ENCODE measurements around the gene TTC7B.

The TTC7B gene

DNA sequence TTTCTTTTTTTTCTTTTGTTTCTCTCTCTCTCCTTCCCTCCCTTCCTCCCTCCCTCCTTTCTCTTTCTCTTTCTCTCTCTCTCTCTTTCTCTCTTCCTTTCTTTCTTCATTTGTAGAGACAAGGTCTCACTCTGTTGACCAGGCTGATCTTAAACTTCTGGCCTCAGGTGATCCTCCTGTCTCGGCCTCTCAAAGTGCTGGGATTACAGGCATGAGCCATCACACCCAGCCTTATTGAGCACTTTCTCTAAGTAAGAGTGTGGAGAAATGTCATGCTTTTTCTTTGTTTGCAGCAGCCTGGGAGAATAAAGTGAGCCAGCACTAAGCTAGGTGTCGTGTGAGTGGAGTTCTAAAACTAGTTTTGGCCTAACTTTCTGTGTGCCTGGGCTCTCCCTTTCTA, 74.0 kb downstream of the TTC7B start:
- Mint-ChIP-seq H3K4me1 (no peaks in the 10 kb centered on the region), H3K27me3 (ENCODE audit: low read depth, poor library complexity) (peaks cover 4% of the 10 kb centered on the region), H3K36me3 (ENCODE audit: low read depth) (peaks cover 17% of the 10 kb centered on the region), H3K4me3 (no peak overlapping the region), H3K27ac (no peak overlapping the region), H3K9me3 (no peaks in the 10 kb centered on the region)
- TF ChIP-seq, protein P1, sequence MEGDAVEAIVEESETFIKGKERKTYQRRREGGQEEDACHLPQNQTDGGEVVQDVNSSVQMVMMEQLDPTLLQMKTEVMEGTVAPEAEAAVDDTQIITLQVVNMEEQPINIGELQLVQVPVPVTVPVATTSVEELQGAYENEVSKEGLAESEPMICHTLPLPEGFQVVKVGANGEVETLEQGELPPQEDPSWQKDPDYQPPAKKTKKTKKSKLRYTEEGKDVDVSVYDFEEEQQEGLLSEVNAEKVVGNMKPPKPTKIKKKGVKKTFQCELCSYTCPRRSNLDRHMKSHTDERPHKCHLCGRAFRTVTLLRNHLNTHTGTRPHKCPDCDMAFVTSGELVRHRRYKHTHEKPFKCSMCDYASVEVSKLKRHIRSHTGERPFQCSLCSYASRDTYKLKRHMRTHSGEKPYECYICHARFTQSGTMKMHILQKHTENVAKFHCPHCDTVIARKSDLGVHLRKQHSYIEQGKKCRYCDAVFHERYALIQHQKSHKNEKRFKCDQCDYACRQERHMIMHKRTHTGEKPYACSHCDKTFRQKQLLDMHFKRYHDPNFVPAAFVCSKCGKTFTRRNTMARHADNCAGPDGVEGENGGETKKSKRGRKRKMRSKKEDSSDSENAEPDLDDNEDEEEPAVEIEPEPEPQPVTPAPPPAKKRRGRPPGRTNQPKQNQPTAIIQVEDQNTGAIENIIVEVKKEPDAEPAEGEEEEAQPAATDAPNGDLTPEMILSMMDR (IDR thresholded peaks at IDR 0.05), result no peak
- no peak for DNase-seq

DNA sequence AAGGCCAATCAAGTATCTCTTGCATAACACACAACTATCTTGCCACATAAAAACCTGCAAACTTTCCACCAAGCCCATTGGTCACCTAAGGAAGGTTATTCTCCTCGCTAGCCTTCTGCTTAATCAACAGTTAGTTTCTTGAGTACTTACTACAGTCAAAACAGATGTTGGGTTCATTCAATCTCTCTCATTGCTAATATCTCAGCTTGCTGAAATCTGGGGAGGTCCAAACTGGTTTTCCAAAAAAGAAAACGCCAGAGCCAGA, 74.6 kb downstream of the TTC7B start:
- Mint-ChIP-seq H3K4me1 (no peaks in the 10 kb centered on the region), H3K4me3 (no peak overlapping the region), H3K36me3 (ENCODE audit: low read depth) (peaks cover 17% of the 10 kb centered on the region), H3K9me3 (no peaks in the 10 kb centered on the region), H3K27ac (no peak overlapping the region), H3K27me3 (ENCODE audit: low read depth, poor library complexity) (peaks cover 4% of the 10 kb centered on the region)
- DNase-seq, result no peak
- TF ChIP-seq, protein P1 (IDR thresholded peaks at IDR 0.05), result no peak

DNA sequence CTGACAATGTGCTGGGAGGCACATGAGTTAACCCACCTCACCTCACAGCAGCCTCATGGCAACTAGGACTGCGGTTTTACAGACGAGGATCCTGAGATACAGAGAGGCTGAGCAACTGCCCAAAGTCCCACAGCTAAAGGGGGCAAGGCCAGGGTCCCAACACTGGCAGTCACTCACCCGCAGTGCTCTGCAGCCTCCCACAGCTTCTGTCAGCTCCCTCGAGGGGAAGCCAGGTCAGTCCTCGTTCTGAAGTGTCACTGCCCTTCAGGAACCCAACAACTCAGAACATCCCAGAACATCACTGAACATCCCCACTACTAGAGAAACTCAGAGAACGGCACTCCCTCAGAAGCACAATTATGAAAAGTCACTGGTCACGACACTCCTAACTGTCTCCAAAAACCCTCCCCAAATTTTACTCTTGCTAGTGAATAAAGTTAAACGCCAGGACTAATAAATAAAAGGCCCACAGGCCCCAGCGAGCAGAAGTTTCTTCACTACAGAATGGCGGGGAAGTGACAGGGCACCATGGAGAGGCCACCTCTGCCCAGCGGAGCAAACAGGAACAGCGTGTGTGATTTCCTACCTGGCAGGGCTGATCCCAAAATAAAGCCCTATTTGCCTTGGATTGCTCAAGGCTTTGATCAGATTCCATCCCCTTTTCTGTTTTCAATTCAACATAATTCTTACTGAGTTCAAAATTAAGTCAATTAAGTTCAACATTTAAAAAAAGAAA, 75.1 kb downstream of the TTC7B start:
- Mint-ChIP-seq H3K27ac (peak overlapping the region; percentile 36), H3K36me3 (ENCODE audit: low read depth) (peaks cover 17% of the 10 kb centered on the region), H3K4me3 (no peak overlapping the region), H3K4me1 (no peaks in the 10 kb centered on the region), H3K9me3 (no peaks in the 10 kb centered on the region), H3K27me3 (ENCODE audit: low read depth, poor library complexity) (peaks cover 4% of the 10 kb centered on the region)
- TF ChIP-seq, protein P1 (IDR thresholded peaks at IDR 0.05), result no peak
- DNase-seq, result no peak

DNA sequence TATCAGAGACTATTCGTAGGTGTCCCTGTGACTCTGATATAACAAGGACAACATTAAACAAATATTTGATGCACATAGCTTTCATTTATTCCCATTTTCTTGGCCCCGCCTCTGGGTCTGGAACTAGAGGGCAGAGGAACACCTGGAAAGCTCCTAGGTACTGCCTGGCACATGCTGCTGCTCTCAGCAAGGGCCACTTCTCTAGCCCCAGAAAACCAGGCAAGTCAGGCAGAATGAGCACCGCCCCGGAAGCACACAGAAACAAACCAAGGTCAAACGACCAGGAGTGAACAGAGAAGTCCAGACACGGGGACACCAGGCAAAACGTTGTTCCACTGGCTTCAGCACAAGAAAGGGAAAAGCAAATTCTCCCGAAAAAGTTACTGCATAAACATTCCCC, 76.1 kb downstream of the TTC7B start:
- no peaks in the 10 kb centered on the region for H3K4me1 Mint-ChIP-seq
- no peak overlapping the region for H3K27ac Mint-ChIP-seq
- H3K4me3 Mint-ChIP-seq, result no peak overlapping the region

DNA sequence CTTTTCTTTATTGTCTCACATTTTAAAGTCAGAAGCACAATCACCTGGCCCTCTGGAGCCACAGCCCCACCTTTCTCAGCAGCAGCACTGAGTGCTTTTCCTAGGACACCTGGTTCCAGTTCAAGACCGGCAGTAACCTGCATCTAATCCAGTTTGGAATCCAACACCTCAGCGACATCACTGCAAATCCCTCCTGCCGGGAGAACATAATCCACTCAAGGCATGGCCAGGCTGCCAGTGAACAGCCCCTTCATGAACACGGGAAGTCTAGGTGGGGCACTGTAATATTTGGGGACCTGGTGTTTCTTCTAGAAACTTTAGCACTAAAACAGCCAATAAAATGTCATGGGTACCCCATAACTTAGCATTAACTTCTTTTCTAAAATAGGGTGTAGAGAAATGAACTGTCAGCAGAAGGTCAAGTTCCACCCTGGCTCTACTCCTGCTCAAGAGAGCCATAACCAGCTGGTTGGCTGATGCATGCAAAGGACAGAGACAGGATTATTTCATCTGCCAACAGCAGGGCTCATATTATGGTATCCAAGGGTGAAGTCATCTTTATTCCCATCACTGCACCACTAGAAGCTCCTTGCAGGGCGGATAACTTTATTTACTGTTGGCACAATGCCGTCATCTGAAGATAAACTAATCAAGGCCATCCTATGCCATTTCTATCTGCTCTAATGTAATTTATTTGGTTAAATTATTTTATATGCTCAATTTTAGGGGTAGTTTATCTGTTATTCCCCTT, 76.7 kb downstream of the TTC7B start:
- Mint-ChIP-seq H3K9me3 (no peaks in the 10 kb centered on the region), H3K27me3 (ENCODE audit: low read depth, poor library complexity) (peaks cover 4% of the 10 kb centered on the region), H3K4me3 (no peak overlapping the region), H3K27ac (no peak overlapping the region), H3K36me3 (ENCODE audit: low read depth) (peaks cover 17% of the 10 kb centered on the region), H3K4me1 (no peaks in the 10 kb centered on the region)
- DNase-seq, result no peak
- TF ChIP-seq, protein P1 (IDR thresholded peaks at IDR 0.05), result no peak

More for the DNA sequence above, 76.1 kb downstream of the TTC7B start:
- DNase-seq, result no peak
- no peaks in the 10 kb centered on the region for H3K9me3 Mint-ChIP-seq
- peaks cover 17% of the 10 kb centered on the region for H3K36me3 Mint-ChIP-seq (ENCODE audit: low read depth)
- peaks cover 4% of the 10 kb centered on the region for H3K27me3 Mint-ChIP-seq (ENCODE audit: low read depth, poor library complexity)
- TF ChIP-seq, protein P1 (IDR thresholded peaks at IDR 0.05), result no peak
